GM13976 (cell line): ENCODE results near the gene RBP4.
A peak's percentile ranks its signal among the peaks of the same experiment; 100 is the strongest.

Source experiments
- DNase-seq: peaks from one replicate; pipeline ENCODE4 v3.0.0; 2012; ENCODE audit warnings: low spot score
- CTCF ChIP-seq: IDR thresholded peaks from 2 replicates; pipeline ENCODE4 v1.5.1; 2012; ENCODE audit warnings: borderline replicate concordance, mild to moderate bottlenecking; ENCODE audit not compliant: insufficient read depth; ENCODE audit errors: extremely low read depth, missing control alignments, control extremely low read depth
- in situ Hi-C: fragments of 300-500 bp; cut with MboI; formaldehyde crosslinking; loops from one replicate; pipeline ENCODE4 v1.12.0; 2022; ENCODE audit warnings: low sequenced_read_pairs, mixed read lengths, inconsistent platforms; ENCODE audit not compliant: unreplicated experiment

RBP4 gene

GRCh38 chr10:93554760-93555432 lies 46.1 kb downstream of the RBP4 start:
- peak; percentile 75 for DNase-seq
- TF ChIP-seq CTCF, result peak; percentile 55
- in situ Hi-C loops, result no loop called here

GRCh38 chr10:93554316-93554663 lies 46.7 kb downstream of the RBP4 start:
- no peak for DNase-seq
- no peak for TF ChIP-seq CTCF
- in situ Hi-C loops, result no loop called here

- in situ Hi-C loops, result no loop called here
- DNase-seq, result no peak
- no peak for TF ChIP-seq CTCF
Measured at GRCh38 chr10:93553482-93554315, 47.3 kb downstream of the RBP4 start.

- TF ChIP-seq CTCF, result no peak
- in situ Hi-C loops, result no loop called here
- no peak for DNase-seq
Measured at GRCh38 chr10:93552780-93553179, 48.3 kb downstream of the RBP4 start.

- no peak for TF ChIP-seq CTCF
- in situ Hi-C loops, result no loop called here
Measured at GRCh38 chr10:93550606-93551005, 50.4 kb downstream of the RBP4 start.

GRCh38 chr10:93548376-93549071 lies 52.5 kb downstream of the RBP4 start:
- TF ChIP-seq CTCF, result no peak
- in situ Hi-C loops, result no loop called here
- DNase-seq, result no peak

More at GRCh38 chr10:93550606-93551005, 50.4 kb downstream of the RBP4 start:
- DNase-seq, result no peak
